HEK293T (cell line): ENCODE results near the gene STEAP4.
"Not testable (repeated sequence)": the region's sequence is repeated elsewhere in the genome, so short reads cannot be mapped to it uniquely, and the experiment has no call there.

Experiments
- CTCF ChIA-PET: fragments of 350-600 bp; formaldehyde crosslinking; extraction: SDS; loops from one replicate; lab custom pipeline; 2021; ENCODE audit warnings: antibody characterized with exemption, inconsistent platforms; lab: Yijun Ruan, JAX
- POLR2A ChIA-PET: fragments of 350-600 bp; formaldehyde crosslinking; extraction: SDS; loops from one replicate; lab custom pipeline; 2020; ENCODE audit warnings: antibody characterized with exemption, inconsistent platforms; lab: Yijun Ruan, JAX
- DNase-seq: peaks from one replicate; pipeline ENCODE4 v3.0.0; 2012; ENCODE audit warnings: mixed read lengths; ENCODE audit errors: extremely low spot score
- ARNT ChIP-seq: fragments of 450-650 bp; IDR thresholded peaks from 2 replicates; pipeline ENCODE4 v1.6.1; 2017; ENCODE audit warnings: mild to moderate bottlenecking
- BHLHE40 ChIP-seq: fragments of 450-650 bp; IDR thresholded peaks from 2 replicates; pipeline ENCODE4 v1.6.1; 2016; ENCODE audit warnings: mild to moderate bottlenecking, moderate library complexity, borderline replicate concordance
- CTBP1 ChIP-seq: fragments of 450-650 bp; IDR thresholded peaks from 2 replicates; pipeline ENCODE4 v1.6.1; 2016; ENCODE audit warnings: borderline replicate concordance
- ELF4 ChIP-seq: fragments of 450-650 bp; IDR thresholded peaks from 2 replicates; pipeline ENCODE4 v1.6.1; 2017; ENCODE audit warnings: antibody characterized with exemption
- FOXA1 ChIP-seq: fragments of 450-650 bp; IDR thresholded peaks from 2 replicates; pipeline ENCODE4 v1.6.1; 2016; ENCODE audit warnings: mild to moderate bottlenecking
- FOXK2 ChIP-seq: fragments of 450-650 bp; IDR thresholded peaks from 2 replicates; pipeline ENCODE4 v1.6.1; 2016; ENCODE audit warnings: mild to moderate bottlenecking
- FOXM1 ChIP-seq: fragments of 450-650 bp; IDR thresholded peaks from 2 replicates; pipeline ENCODE4 v1.6.1; 2017; ENCODE audit warnings: mild to moderate bottlenecking, borderline replicate concordance
- HDGF ChIP-seq: fragments of 450-650 bp; IDR thresholded peaks from 2 replicates; pipeline ENCODE4 v1.6.1; 2017; ENCODE audit warnings: antibody characterized with exemption, borderline replicate concordance
- L3MBTL2 ChIP-seq: fragments of 450-650 bp; conservative IDR thresholded peaks from 2 replicates; pipeline ENCODE4 v1.6.1; 2016; ENCODE audit warnings: mild to moderate bottlenecking
- LEF1 ChIP-seq: fragments of 450-650 bp; IDR thresholded peaks from 2 replicates; pipeline ENCODE4 v1.6.1; 2017; ENCODE audit warnings: mild to moderate bottlenecking, borderline replicate concordance
- NFRKB ChIP-seq: fragments of 450-650 bp; IDR thresholded peaks from 2 replicates; pipeline ENCODE4 v1.6.1; 2016; ENCODE audit warnings: mild to moderate bottlenecking, moderate library complexity
- PKNOX1 ChIP-seq: fragments of 450-650 bp; IDR thresholded peaks from 2 replicates; pipeline ENCODE4 v1.6.1; 2016
- SP1 ChIP-seq: fragments of 450-650 bp; IDR thresholded peaks from 2 replicates; pipeline ENCODE4 v1.6.1; 2017
- SUZ12 ChIP-seq: fragments of 450-650 bp; IDR thresholded peaks from 2 replicates; pipeline ENCODE4 v1.6.1; 2016; ENCODE audit warnings: mild to moderate bottlenecking
- TARDBP ChIP-seq: fragments of 450-650 bp; IDR thresholded peaks from 2 replicates; pipeline ENCODE4 v1.6.1; 2016
- ZNF384 ChIP-seq: fragments of 450-650 bp; IDR thresholded peaks from 2 replicates; pipeline ENCODE4 v1.6.1; 2016

Gene STEAP4

GRCh38 chr7:88268051-88268450 is 38.6 kb downstream of the STEAP4 start:
- TF ChIP-seq ARNT (no peak), L3MBTL2 (no peak), NFRKB (no peak), BHLHE40 (no peak), TARDBP (no peak), LEF1 (no peak), PKNOX1 (no peak), FOXK2 (no peak), FOXA1 (no peak), FOXM1 (no peak), SUZ12 (no peak), CTBP1 (no peak), HDGF (no peak), ELF4 (no peak), ZNF384 (no peak), SP1 (no peak)
- no peak for DNase-seq
- ChIA-PET POLR2A (no interaction called here), CTCF (no interaction called here)

- POLR2A ChIA-PET: no interaction called here
- DNase-seq: no peak
- CTCF ChIA-PET: no interaction called here
- TF ChIP-seq BHLHE40 (no peak), LEF1 (no peak), SP1 (no peak), ARNT (no peak), SUZ12 (no peak), ZNF384 (no peak), FOXA1 (no peak), L3MBTL2 (no peak), FOXM1 (no peak), FOXK2 (no peak), PKNOX1 (no peak), NFRKB (no peak), CTBP1 (no peak), ELF4 (no peak)
These were observed 39.3 kb downstream of the STEAP4 start for GRCh38 chr7:88267421-88267820.

- CTCF ChIA-PET, POLR2A ChIA-PET, DNase-seq: not testable (repeated sequence)
These were observed 41.7 kb downstream of the STEAP4 start for GRCh38 chr7:88264987-88265386.

- no peak for TF ChIP-seq FOXA1
- TF ChIP-seq SP1: no peak
- no peak for TF ChIP-seq SUZ12
- no peak for TF ChIP-seq L3MBTL2
- TF ChIP-seq ELF4: no peak
- no peak for TF ChIP-seq ARNT
- TF ChIP-seq NFRKB: no peak
- no peak for TF ChIP-seq FOXK2
- TF ChIP-seq BHLHE40: no peak
- no peak for TF ChIP-seq FOXM1
- TF ChIP-seq TARDBP: no peak
- no peak for TF ChIP-seq PKNOX1
- CTCF ChIA-PET: no interaction called here
- POLR2A ChIA-PET: no interaction called here
- no peak for DNase-seq
These were observed 44.1 kb downstream of the STEAP4 start for GRCh38 chr7:88262562-88262961.

GRCh38 chr7:88260719-88261118 is 46.0 kb downstream of the STEAP4 start:
- ChIA-PET POLR2A (no interaction called here), CTCF (no interaction called here)
- TF ChIP-seq BHLHE40 (no peak), NFRKB (no peak), ARNT (no peak), ZNF384 (no peak), HDGF (no peak), SUZ12 (no peak), SP1 (no peak), CTBP1 (no peak), FOXK2 (no peak), LEF1 (no peak), L3MBTL2 (no peak), ELF4 (no peak)
- DNase-seq: no peak

- DNase-seq: no peak
- ChIA-PET POLR2A (no interaction called here), CTCF (no interaction called here)
- TF ChIP-seq FOXK2: no peak
- no peak for TF ChIP-seq HDGF
- no peak for TF ChIP-seq SUZ12
- no peak for TF ChIP-seq TARDBP
- no peak for TF ChIP-seq SP1
- no peak for TF ChIP-seq ARNT
- TF ChIP-seq ZNF384: no peak
- TF ChIP-seq FOXA1: no peak
- no peak for TF ChIP-seq ELF4
- TF ChIP-seq CTBP1: no peak
- no peak for TF ChIP-seq PKNOX1
- no peak for TF ChIP-seq BHLHE40
These were observed 46.9 kb downstream of the STEAP4 start for GRCh38 chr7:88259656-88260380.

GRCh38 chr7:88258296-88258695 is 48.4 kb downstream of the STEAP4 start:
- DNase-seq, POLR2A ChIA-PET: not testable (repeated sequence)
- CTCF ChIA-PET: interaction anchor here (0.7 kb wide), 1 partner anchor 40 kb away, joined by 4 read pairs; no protein-coding TSS in a partner anchor
